HuH-7 (cell line): ENCODE results near the gene DGKB.

Source experiments
- DNase-seq: peaks from one replicate; pipeline ENCODE4 v3.0.0; 2011; ENCODE audit warnings: low spot score

Gene DGKB

DNA sequence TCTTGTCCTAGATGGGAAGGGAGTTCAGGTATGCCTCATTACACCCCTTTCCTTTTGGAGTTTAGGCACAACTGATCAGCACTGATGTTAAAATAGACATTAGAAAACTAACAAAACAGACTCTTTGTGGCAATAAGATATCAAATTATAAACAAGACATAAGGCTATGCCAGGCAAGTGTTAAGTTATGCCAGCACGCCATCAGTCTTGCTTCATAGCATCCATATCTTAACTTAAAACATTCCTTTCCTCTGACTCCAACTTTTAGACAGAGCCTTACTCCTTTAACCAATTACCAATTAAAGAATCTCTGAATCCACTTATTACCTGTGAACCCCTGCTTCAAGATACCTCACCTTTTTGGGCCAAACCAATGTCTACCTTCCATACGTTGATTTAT is 786.9 kb downstream of the DGKB start:
- no peak for DNase-seq

DNA sequence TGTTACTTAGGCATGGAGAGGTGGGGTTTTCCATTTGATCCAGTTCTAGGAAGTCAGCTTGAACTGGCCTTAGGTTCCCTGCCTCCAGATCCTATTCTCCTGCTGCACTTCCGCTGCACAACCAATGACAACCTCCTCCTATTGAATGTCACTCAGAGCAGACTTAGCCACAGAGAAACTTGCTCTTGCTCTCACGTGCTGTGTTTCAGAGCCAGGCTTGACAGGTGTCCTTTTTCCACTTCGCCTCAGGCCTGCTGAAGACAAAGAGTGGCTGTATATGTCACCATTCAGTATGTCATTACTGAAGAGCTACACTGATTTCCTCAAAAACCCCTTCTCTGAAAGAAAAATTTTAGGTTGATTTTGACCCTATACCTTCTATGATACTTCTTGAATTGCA is 797.7 kb downstream of the DGKB start:
- DNase-seq: no peak

GRCh38 chr7:14096159-14096558 is 806.4 kb downstream of the DGKB start:
- DNase-seq: no peak

- no peak for DNase-seq
Observed at GRCh38 chr7:14095233-14095950, 807.2 kb downstream of the DGKB start.
